ENCODE results near the gene SURF1. TPM values are rescaled to one million over a fixed set of nuclear protein-coding genes. Genes with fewer than 3 reads are reported as not detected.
"Not testable (repeated sequence)": the region's sequence is repeated elsewhere in the genome, so short reads cannot be mapped to it uniquely, and the experiment has no call there.

SURF1 gene
- total and polyA plus RNA-seq, 2 experiments from 2014 or later: 32.9 to 88.3 TPM

DNA sequence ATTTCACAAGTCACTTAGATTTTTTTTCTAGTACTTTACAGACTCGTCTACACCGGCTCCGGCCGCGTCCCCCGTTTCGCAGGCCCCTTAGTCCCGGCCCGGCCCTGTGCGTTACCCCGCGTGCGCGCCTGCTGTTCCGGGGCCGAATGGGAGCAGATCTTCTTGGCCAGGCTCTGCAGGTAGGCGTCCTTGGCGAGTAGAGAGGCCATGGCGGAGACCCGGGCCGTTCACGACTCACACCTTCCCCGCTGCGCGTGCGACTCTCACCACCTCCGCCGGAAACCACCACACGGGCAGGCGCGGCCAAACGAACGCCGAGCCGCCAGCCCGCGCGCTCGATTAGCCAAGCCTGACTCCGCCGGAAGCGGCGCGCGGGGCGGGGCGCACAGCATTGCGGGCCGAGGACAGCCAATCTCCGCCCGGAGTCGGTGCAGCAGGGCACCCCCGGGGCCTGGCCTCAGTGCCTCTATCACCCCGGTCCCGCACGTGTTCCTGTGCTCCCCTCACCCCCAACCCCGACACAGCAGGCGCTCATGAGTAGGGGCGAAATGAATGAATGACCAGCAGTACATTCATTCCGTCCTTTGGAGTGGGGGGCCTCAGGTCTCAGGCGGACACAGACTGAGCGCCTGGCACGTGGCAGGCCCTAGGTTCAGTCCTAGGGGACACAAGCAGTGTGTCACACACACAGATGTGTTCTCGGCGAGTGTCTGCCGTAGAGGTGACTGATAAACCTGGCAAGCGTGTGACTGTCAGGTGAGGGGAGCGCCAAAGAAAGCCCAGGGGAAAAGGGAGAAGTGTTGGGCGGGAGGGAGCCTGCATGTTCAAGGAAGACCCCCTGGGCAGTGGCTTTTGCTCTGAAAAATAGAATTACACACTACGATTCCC, 20.1 kb downstream of the SURF1 start, which contains the start of gene SURF6:
SURF6 (minus strand) TSS at position 265 of the 888 bp plus-strand sequence; CDS start at position 209, 56 bp downstream.
- TF ChIP-seq, protein P1, sequence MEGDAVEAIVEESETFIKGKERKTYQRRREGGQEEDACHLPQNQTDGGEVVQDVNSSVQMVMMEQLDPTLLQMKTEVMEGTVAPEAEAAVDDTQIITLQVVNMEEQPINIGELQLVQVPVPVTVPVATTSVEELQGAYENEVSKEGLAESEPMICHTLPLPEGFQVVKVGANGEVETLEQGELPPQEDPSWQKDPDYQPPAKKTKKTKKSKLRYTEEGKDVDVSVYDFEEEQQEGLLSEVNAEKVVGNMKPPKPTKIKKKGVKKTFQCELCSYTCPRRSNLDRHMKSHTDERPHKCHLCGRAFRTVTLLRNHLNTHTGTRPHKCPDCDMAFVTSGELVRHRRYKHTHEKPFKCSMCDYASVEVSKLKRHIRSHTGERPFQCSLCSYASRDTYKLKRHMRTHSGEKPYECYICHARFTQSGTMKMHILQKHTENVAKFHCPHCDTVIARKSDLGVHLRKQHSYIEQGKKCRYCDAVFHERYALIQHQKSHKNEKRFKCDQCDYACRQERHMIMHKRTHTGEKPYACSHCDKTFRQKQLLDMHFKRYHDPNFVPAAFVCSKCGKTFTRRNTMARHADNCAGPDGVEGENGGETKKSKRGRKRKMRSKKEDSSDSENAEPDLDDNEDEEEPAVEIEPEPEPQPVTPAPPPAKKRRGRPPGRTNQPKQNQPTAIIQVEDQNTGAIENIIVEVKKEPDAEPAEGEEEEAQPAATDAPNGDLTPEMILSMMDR (IDR thresholded peaks at IDR 0.05; ENCODE audit: low read depth, low read length): no peak
- H3K27me3 ChIP-seq: no peaks in the 10 kb centered on the region
- peaks cover 26% of the 10 kb centered on the region for H3K36me3 ChIP-seq
- peak within 1 kb of the TSS; percentile 78 for H3K27ac ChIP-seq
- peak within 1 kb of the TSS; percentile 91 for H3K4me3 ChIP-seq
- H3K4me1 ChIP-seq (ENCODE audit: low read depth): peaks cover 5% of the 10 kb centered on the region
- no peaks in the 10 kb centered on the region for H3K9me3 ChIP-seq (ENCODE audit: low read depth)
- DNase-seq (ENCODE audit: low read depth in 1 of 2, low spot score in 1 of 2): peak; percentile 92 to 95

DNA sequence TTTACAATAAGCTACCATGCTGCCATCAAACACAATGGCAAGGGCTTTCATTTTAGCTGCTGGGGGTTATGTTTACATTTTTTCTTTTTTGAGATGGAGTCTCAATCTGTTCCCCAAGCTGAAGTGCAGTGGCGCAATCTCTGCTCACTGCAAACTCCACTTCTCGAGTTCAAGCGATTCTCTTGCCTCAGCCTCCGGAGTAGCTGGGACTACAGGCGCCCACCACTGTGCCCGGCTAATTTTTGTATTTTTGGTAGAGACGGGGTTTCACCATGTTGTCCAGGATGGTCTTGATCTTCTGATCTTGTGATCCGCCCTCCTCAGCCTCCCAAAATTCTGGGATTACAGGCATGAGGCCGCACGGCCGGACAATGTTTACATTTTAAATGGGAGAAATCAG, 21.4 kb downstream of the SURF1 start:
- DNase-seq (ENCODE audit: low read depth in 1 of 2, low spot score in 1 of 2); H3K4me1 ChIP-seq (ENCODE audit: low read depth); H3K27ac ChIP-seq; H3K9me3 ChIP-seq (ENCODE audit: low read depth); H3K27me3 ChIP-seq: not testable (repeated sequence)
- Histone ChIP-seq H3K4me3 (peak overlapping the region; percentile 91), H3K36me3 (peaks cover 31% of the 10 kb centered on the region)

DNA sequence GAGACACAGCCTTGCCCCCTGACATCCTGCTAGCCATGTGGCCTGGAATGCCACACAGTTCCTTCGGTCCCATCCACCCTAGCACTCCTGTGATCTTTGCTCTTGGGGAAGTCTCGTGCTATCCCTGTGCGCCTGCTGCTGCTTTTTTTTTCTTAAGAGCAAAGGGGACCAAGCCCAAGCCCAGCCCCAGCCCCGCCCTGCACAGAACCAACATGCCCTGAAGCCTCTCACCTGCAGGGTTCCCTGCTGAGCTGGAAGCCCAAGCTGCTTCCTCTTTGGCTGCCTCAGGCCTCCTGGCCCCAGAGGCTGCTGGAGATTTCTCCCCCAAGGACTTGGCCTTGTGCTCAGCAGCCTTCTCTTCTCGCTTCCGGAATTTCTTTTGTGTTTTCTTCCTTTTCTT, 22.1 kb downstream of the SURF1 start:
- Histone ChIP-seq H3K36me3 (peaks cover 32% of the 10 kb centered on the region), H3K4me3 (no peak overlapping the region), H3K9me3 (ENCODE audit: low read depth) (no peaks in the 10 kb centered on the region), H3K4me1 (ENCODE audit: low read depth) (peaks cover 5% of the 10 kb centered on the region), H3K27ac (no peak overlapping the region), H3K27me3 (no peaks in the 10 kb centered on the region)
- DNase-seq (ENCODE audit: low read depth in 1 of 2, low spot score in 1 of 2): no peak
- TF ChIP-seq, protein P1 (IDR thresholded peaks at IDR 0.05; ENCODE audit: low read depth, low read length): no peak

DNA sequence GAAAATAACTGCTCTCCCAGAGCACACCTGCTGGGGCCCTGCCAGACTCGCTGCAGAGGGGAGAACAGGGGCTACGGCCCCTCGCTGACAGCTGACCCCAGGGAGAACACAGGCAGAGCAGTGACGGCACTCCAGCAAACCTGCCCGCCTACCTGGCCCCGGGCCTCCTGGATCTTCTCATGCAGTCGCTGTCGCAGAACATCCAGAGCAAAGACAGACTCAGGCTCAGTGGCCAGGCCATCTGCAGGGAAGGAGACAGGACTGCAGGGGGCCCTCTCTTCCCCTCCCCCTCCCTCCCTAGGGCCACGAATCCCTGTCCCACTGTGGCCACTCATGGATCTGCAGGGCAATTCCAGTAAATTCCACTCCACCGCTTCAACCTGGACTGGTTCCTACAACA, 22.7 kb downstream of the SURF1 start:
- no peak for DNase-seq (ENCODE audit: low read depth in 1 of 2, low spot score in 1 of 2)
- Histone ChIP-seq H3K9me3 (ENCODE audit: low read depth) (no peaks in the 10 kb centered on the region), H3K27ac (no peak overlapping the region), H3K36me3 (peaks cover 32% of the 10 kb centered on the region), H3K27me3 (no peaks in the 10 kb centered on the region), H3K4me1 (ENCODE audit: low read depth) (peaks cover 5% of the 10 kb centered on the region), H3K4me3 (no peak overlapping the region)
- TF ChIP-seq, protein P1 (IDR thresholded peaks at IDR 0.05; ENCODE audit: low read depth, low read length): no peak

DNA sequence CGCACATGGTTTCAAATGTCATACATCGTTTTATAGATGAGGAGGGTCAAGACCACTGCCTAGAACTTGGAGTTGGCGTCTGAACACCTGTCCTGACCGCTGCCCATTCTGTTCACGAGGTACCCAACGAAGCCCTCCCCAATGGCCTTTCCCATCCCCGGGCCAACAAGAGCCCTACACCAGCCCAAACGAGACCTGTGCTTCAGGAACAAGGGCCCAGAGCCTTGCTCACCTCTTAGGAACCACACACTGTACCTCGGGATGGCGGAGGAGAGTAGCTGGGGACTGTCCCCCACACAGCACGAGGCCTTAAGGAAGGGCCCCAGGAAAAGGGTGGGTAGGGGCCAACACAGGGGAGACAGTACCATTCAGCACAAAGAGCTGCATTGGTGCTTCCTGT, 23.3 kb downstream of the SURF1 start:
- DNase-seq (ENCODE audit: low read depth in 1 of 2, low spot score in 1 of 2): no peak
- H3K4me3 ChIP-seq: no peak overlapping the region
- TF ChIP-seq, protein P1 (IDR thresholded peaks at IDR 0.05; ENCODE audit: low read depth, low read length): no peak
- no peaks in the 10 kb centered on the region for H3K9me3 ChIP-seq (ENCODE audit: low read depth)
- H3K4me1 ChIP-seq (ENCODE audit: low read depth): peaks cover 5% of the 10 kb centered on the region
- peaks cover 32% of the 10 kb centered on the region for H3K36me3 ChIP-seq
- H3K27me3 ChIP-seq: no peaks in the 10 kb centered on the region
- H3K27ac ChIP-seq: no peak overlapping the region

DNA sequence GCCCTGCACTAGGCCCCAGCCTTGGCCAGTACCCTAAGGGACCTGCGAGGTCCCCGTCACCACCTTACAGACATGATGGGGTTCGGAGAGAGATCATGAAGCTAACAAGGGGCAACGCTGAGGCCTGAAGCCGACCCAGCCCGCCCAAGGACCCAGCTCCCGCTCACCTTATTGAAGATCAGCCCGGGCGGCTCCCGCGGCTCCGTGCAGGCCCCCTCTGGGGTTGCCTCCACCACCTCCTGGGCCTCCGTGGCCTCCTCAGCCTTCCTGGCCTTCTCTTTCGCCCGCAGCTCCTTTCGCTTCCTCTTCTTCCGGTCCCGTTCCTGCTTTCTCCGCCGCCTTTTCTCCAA, 23.9 kb downstream of the SURF1 start:
- peaks cover 5% of the 10 kb centered on the region for H3K4me1 ChIP-seq (ENCODE audit: low read depth)
- peaks cover 32% of the 10 kb centered on the region for H3K36me3 ChIP-seq
- H3K27ac ChIP-seq: no peak overlapping the region
- no peaks in the 10 kb centered on the region for H3K27me3 ChIP-seq
- no peaks in the 10 kb centered on the region for H3K9me3 ChIP-seq (ENCODE audit: low read depth)
- no peak for DNase-seq (ENCODE audit: low read depth in 1 of 2, low spot score in 1 of 2)
- no peak overlapping the region for H3K4me3 ChIP-seq
- TF ChIP-seq, protein P1 (IDR thresholded peaks at IDR 0.05; ENCODE audit: low read depth, low read length): no peak

All from cardiac muscle cell (in vitro differentiated cells and primary cell).